HG03045 (cell line): ENCODE results near the gene AP2S1.
"Not testable (repeated sequence)": the region's sequence is repeated elsewhere in the genome, so short reads cannot be mapped to it uniquely, and the experiment has no call there.

Source experiments
- ATAC-seq: cut with Tn5 transposase; IDR thresholded peaks from one replicate; pipeline ENCODE4 v1.9.1; 2021; ENCODE audit warnings: mild to moderate bottlenecking, moderate library complexity; ENCODE audit not compliant: unreplicated experiment

AP2S1 gene

GRCh38 chr19:46850228-46851203 is at the start of gene AP2S1:
Gene AP2S1 (minus strand): TSS chr19:46850846. CDS start chr19:46850766, 80 bp downstream.
- peak; percentile 86 for ATAC-seq

GRCh38 chr19:46900341-46900740 is 49.7 kb upstream of the AP2S1 start:
- ATAC-seq, result no peak

- no peak for ATAC-seq
These were observed 48.1 kb upstream of the AP2S1 start for GRCh38 chr19:46898731-46899130.

GRCh38 chr19:46896076-46896794 is 45.6 kb upstream of the AP2S1 start:
- ATAC-seq, result no peak

GRCh38 chr19:46892252-46893179 is 41.9 kb upstream of the AP2S1 start:
- ATAC-seq, result no peak

- ATAC-seq, result no peak
These were observed 40.0 kb upstream of the AP2S1 start for GRCh38 chr19:46890423-46891170.

- ATAC-seq, result no peak
These were observed 36.7 kb upstream of the AP2S1 start for GRCh38 chr19:46887240-46887782.

GRCh38 chr19:46886546-46887239 is 36.0 kb upstream of the AP2S1 start:
- no peak for ATAC-seq

- ATAC-seq, result no peak
These were observed 34.8 kb upstream of the AP2S1 start for GRCh38 chr19:46885411-46885810.

- not testable (repeated sequence) for ATAC-seq
These were observed 32.1 kb upstream of the AP2S1 start for GRCh38 chr19:46882751-46883150.

- no peak for ATAC-seq
These were observed 31.4 kb upstream of the AP2S1 start for GRCh38 chr19:46882034-46882433.

- ATAC-seq, result no peak
These were observed 30.4 kb upstream of the AP2S1 start for GRCh38 chr19:46881092-46881491.

GRCh38 chr19:46880431-46880830 is 29.8 kb upstream of the AP2S1 start:
- ATAC-seq, result no peak

GRCh38 chr19:46878613-46879375 is 28.1 kb upstream of the AP2S1 start:
- ATAC-seq, result no peak

GRCh38 chr19:46875657-46876056 is 25.0 kb upstream of the AP2S1 start:
- ATAC-seq, result no peak

GRCh38 chr19:46875234-46875633 is 24.6 kb upstream of the AP2S1 start:
- no peak for ATAC-seq

GRCh38 chr19:46872967-46873366 is 22.3 kb upstream of the AP2S1 start:
- ATAC-seq, result no peak

- ATAC-seq, result not testable (repeated sequence)
These were observed 20.5 kb upstream of the AP2S1 start for GRCh38 chr19:46871173-46871572.
